Measurements from ENCODE around the gene CDCA5. TPM values are rescaled to one million over a fixed set of nuclear protein-coding genes. Genes with fewer than 3 reads are reported as not detected.

CDCA5 gene
- total RNA-seq, 3 donors from 2014 or later: 0.96 to 1.2 (median 0.98) TPM

DNA sequence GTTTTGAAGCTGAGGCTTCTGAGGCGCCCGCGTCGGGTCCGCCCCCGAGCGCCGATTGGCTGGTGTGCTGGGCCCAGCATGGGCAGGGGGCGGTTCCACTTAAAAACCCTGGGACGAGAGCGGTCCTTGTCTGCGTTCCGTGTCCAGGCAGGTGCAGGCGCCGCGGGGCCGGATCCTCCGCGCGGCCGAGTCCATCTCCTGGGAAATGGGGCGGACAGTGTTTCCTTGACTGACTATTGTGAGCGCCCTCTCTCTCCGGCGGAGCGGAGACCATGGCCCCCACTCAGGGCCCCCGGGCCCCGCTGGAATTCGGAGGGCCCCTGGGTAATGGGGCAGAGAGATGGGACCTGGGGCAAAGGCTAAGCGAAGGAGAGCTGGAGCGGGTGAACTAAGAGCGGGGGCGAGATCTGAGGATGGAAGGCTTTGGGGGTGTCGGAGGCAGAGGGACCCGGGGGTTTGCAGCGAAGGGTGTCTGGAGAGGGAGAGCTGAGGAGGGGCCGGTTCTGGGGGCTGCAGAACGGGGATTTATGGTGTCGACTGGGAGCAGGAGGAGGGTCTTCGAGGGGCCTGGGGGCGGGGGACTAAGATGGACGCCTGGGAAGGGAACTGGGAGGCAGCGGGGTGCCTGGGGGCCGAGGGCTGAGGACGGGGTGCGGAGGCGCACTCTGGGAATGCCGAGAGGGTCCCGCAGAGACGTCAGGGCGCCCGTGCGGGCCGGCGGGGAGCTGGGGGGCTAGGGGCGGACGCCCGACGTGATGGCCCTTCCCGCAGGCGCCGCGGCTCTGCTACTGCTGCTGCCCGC is 28.1 kb upstream of the CDCA5 start, which contains the start of gene TM7SF2:
TSS of gene TM7SF2 (plus strand) at position 129 of the 802 bp plus-strand sequence. CDS start at position 273, 144 bp downstream.
- DNase-seq (ENCODE audit: low spot score in 2 of 2): peak; percentile 95 to 97
- Histone ChIP-seq H3K4me1 (peaks cover 6 to 17% of the 10 kb centered on the region in 2 donors), H3K36me3 (peaks cover 5% of the 10 kb centered on the region), H3K27ac (peak within 1 kb of the TSS; percentile 34 to 68), H3K27me3 (no peaks in the 10 kb centered on the region), H3K9me3 (no peaks in the 10 kb centered on the region), H3K4me3 (peak within 1 kb of the TSS; percentile 35 to 57 (median 51))
- TF ChIP-seq POLR2A (IDR thresholded peaks at IDR 0.05) (no peak), POLR2AphosphoS5 (IDR thresholded peaks at IDR 0.05) (peak; percentile 41 to 77 (median 71))
- TF ChIP-seq, protein P1, sequence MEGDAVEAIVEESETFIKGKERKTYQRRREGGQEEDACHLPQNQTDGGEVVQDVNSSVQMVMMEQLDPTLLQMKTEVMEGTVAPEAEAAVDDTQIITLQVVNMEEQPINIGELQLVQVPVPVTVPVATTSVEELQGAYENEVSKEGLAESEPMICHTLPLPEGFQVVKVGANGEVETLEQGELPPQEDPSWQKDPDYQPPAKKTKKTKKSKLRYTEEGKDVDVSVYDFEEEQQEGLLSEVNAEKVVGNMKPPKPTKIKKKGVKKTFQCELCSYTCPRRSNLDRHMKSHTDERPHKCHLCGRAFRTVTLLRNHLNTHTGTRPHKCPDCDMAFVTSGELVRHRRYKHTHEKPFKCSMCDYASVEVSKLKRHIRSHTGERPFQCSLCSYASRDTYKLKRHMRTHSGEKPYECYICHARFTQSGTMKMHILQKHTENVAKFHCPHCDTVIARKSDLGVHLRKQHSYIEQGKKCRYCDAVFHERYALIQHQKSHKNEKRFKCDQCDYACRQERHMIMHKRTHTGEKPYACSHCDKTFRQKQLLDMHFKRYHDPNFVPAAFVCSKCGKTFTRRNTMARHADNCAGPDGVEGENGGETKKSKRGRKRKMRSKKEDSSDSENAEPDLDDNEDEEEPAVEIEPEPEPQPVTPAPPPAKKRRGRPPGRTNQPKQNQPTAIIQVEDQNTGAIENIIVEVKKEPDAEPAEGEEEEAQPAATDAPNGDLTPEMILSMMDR (IDR thresholded peaks at IDR 0.05): no peak
- intact Hi-C loops (cut with DNase I; ENCODE audit: low total_unique reads): no loop called here

- no peaks in the 10 kb centered on the region for H3K27me3 ChIP-seq
- H3K27ac ChIP-seq: peak overlapping the region in 1 of 2 donors; percentile 68
- H3K4me3 ChIP-seq: peak overlapping the region in 2 of 3 donors; percentile 51 to 57
- peaks cover 6 to 12% of the 10 kb centered on the region in 2 donors for H3K4me1 ChIP-seq
- H3K36me3 ChIP-seq: peaks cover 5% of the 10 kb centered on the region
- no peaks in the 10 kb centered on the region for H3K9me3 ChIP-seq
- DNase-seq (ENCODE audit: low spot score in 2 of 2): no peak
- TF ChIP-seq POLR2AphosphoS5 (IDR thresholded peaks at IDR 0.05) (no peak), POLR2A (IDR thresholded peaks at IDR 0.05) (no peak)
- TF ChIP-seq, protein P1 (IDR thresholded peaks at IDR 0.05): no peak
- intact Hi-C loops (cut with DNase I; ENCODE audit: low total_unique reads): no loop called here
These were observed 27.4 kb upstream of the CDCA5 start for GRCh38 chr11:65111159-65111743.

DNA sequence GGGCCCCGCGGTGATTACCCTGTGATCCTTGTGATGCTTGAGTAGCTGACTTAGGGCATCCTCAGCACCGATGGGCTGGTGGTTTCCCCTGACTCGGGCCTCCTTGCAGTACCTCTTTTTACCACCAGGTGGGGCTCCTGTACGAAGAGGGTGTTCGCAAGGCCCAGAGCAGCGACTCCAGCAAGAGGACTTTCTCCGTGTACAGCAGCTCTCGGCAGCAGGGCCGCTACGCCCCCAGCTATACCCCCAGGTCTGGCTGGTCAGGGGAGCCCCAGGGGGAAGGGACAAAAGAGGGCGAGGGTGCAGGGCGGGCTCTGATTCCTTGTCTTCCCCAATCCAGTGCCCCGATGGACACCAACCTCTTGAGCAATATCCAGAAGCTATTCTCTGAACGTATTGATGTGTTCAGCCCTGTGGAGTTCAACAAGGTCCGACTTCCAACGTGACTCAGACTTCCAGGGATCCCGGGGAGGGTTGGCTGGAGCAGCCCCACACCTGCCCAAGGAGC is 26.6 kb upstream of the CDCA5 start:
- Histone ChIP-seq H3K4me1 (peaks cover 6 to 10% of the 10 kb centered on the region in 2 donors), H3K4me3 (no peak overlapping the region), H3K27ac (peak overlapping the region; percentile 13 to 68), H3K36me3 (peaks cover 5% of the 10 kb centered on the region), H3K27me3 (no peaks in the 10 kb centered on the region), H3K9me3 (no peaks in the 10 kb centered on the region)
- intact Hi-C loops (cut with DNase I; ENCODE audit: low total_unique reads): no loop called here
- TF ChIP-seq POLR2A (IDR thresholded peaks at IDR 0.05): no peak
- TF ChIP-seq, protein P1 (IDR thresholded peaks at IDR 0.05): peak; percentile 98 to 100 (median 98)
- peak; percentile 80 to 92 for DNase-seq (ENCODE audit: low spot score in 2 of 2)

DNA sequence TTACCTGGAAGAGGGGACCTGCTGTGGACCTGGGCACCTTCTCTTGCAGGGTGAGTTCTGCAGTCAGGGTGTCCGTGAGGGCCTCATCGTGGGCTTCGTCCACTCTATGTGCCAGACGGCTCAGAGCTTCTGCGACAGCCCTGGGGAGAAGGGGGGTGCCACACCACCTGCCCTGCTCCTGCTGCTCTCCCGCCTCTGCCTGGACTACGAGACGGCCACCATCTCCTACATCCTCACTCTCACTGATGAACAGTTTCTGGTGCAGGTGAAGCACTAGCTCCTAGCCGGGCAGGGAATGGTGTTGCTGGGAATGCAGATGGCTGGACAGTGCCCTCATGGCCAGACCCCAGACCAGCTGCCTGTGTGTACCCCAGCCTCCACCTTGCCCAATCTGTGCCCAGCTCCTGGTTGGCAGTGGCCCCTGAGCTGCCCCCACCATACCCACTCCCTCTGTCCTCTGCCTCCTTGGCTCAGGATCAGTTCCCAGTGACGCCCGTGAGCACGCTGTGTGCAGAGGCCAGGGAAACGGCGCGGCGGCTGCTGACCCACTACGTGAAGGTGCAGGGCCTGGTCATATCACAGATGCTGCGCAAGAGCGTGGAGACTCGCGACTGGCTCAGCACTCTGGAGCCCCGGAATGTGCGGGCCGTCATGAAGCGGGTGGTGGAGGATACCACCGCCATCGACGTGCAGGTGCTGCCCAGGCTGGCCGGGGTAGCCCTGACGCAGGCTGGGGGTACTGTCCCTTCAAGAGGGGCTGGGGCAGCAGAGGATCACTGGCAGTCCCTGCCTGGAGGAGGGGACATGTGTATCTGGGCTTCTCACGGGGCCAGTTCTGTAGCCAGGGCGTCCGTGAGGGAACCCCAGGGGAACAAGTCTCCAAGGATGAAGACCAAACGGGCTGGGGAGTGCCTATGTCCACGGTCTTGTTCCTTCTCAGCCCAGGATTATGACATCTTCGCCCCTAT is 25.7 kb upstream of the CDCA5 start:
- Histone ChIP-seq H3K27ac (peak overlapping the region in 1 of 2 donors; percentile 68), H3K4me3 (no peak overlapping the region), H3K9me3 (no peaks in the 10 kb centered on the region), H3K36me3 (peaks cover 5% of the 10 kb centered on the region), H3K4me1 (peaks cover 6 to 13% of the 10 kb centered on the region in 2 donors), H3K27me3 (no peaks in the 10 kb centered on the region)
- intact Hi-C loops (cut with DNase I; ENCODE audit: low total_unique reads): no loop called here
- no peak for DNase-seq (ENCODE audit: low spot score in 2 of 2)
- no peak for TF ChIP-seq POLR2AphosphoS5 (IDR thresholded peaks at IDR 0.05)
- TF ChIP-seq, protein P1 (IDR thresholded peaks at IDR 0.05): no peak
- TF ChIP-seq POLR2A (IDR thresholded peaks at IDR 0.05): no peak

Data from breast epithelium (tissue), 4 donors.